Measurements from ENCODE around the gene WSCD1. TPM values are rescaled to one million over a fixed set of nuclear protein-coding genes. Genes with fewer than 3 reads are reported as not detected.

The WSCD1 gene
- total RNA-seq, 1 experiment from 2014 or later, result 0.45 TPM

DNA sequence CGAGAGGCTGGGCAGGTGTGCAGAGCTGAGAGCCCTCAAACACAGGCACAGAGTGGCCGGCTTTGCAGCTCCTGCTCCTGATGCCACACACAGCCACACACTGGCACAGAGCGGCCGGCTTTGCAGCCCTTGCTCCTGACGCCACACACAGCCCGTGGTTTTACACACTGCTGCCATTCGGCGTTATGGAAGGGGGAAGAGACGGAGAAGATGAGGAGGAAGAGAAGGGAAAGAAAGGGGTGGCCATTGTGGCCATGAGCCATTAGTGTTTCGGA is 26.8 kb downstream of the WSCD1 start:
- Mint-ChIP-seq H3K27me3 (ENCODE audit: unreplicated experiment) (peaks cover 88% of the 10 kb centered on the region), H3K4me3 (ENCODE audit: low read depth, unreplicated experiment) (no peak overlapping the region), H3K4me1 (ENCODE audit: low read depth, unreplicated experiment) (no peaks in the 10 kb centered on the region), H3K9me3 (ENCODE audit: low read depth, unreplicated experiment) (no peaks in the 10 kb centered on the region), H3K36me3 (ENCODE audit: insufficient read depth, unreplicated experiment) (no peaks in the 10 kb centered on the region), H3K27ac (ENCODE audit: unreplicated experiment) (no peak overlapping the region)
- no TSS peak for BruUV-seq (replicated peaks)
- intact Hi-C loops (cut with micrococcal nuclease; ENCODE audit: unreplicated experiment), result no loop called here
- TF ChIP-seq, protein P1, sequence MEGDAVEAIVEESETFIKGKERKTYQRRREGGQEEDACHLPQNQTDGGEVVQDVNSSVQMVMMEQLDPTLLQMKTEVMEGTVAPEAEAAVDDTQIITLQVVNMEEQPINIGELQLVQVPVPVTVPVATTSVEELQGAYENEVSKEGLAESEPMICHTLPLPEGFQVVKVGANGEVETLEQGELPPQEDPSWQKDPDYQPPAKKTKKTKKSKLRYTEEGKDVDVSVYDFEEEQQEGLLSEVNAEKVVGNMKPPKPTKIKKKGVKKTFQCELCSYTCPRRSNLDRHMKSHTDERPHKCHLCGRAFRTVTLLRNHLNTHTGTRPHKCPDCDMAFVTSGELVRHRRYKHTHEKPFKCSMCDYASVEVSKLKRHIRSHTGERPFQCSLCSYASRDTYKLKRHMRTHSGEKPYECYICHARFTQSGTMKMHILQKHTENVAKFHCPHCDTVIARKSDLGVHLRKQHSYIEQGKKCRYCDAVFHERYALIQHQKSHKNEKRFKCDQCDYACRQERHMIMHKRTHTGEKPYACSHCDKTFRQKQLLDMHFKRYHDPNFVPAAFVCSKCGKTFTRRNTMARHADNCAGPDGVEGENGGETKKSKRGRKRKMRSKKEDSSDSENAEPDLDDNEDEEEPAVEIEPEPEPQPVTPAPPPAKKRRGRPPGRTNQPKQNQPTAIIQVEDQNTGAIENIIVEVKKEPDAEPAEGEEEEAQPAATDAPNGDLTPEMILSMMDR (IDR thresholded peaks at IDR 0.05; ENCODE audit: unreplicated experiment), result no peak
- DNase-seq, result no peak
- CTCF ChIA-PET, result no interaction called here

- intact Hi-C loops (cut with micrococcal nuclease; ENCODE audit: unreplicated experiment), result no loop called here
- H3K27ac Mint-ChIP-seq (ENCODE audit: unreplicated experiment), result no peak overlapping the region
- H3K9me3 Mint-ChIP-seq (ENCODE audit: low read depth, unreplicated experiment), result no peaks in the 10 kb centered on the region
- CTCF ChIA-PET, result no interaction called here
- no peaks in the 10 kb centered on the region for H3K4me1 Mint-ChIP-seq (ENCODE audit: low read depth, unreplicated experiment)
- no peak overlapping the region for H3K4me3 Mint-ChIP-seq (ENCODE audit: low read depth, unreplicated experiment)
- TF ChIP-seq, protein P1 (IDR thresholded peaks at IDR 0.05; ENCODE audit: unreplicated experiment), result no peak
- no peak for DNase-seq
- BruUV-seq (replicated peaks), result no TSS peak
- no peaks in the 10 kb centered on the region for H3K36me3 Mint-ChIP-seq (ENCODE audit: insufficient read depth, unreplicated experiment)
- H3K27me3 Mint-ChIP-seq (ENCODE audit: unreplicated experiment), result peaks cover 92% of the 10 kb centered on the region
Measured at GRCh38 chr17:6098050-6098822, 28.1 kb downstream of the WSCD1 start.

DNA sequence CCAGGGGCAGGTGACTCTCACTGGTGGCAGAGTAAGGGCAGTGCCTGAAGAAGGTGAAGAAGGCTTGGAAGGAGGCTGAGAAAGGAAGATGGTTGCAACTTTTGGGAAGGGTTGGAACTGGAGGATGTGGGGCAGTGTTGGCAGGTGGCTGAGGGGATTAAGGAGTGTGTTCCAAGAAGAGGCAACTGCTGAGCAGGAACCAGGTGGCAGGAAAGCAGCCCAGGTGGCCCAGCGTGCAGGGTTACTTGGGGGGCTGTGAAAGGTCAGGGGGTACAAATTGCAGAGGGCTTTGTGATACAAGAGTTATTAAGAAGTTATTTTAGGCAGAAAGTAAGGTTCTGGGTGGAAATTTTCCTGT is 28.6 kb downstream of the WSCD1 start:
- H3K27ac Mint-ChIP-seq (ENCODE audit: unreplicated experiment), result no peak overlapping the region
- BruUV-seq (replicated peaks), result no TSS peak
- intact Hi-C loops (cut with micrococcal nuclease; ENCODE audit: unreplicated experiment), result no loop called here
- no peak overlapping the region for H3K4me3 Mint-ChIP-seq (ENCODE audit: low read depth, unreplicated experiment)
- DNase-seq, result no peak
- TF ChIP-seq, protein P1 (IDR thresholded peaks at IDR 0.05; ENCODE audit: unreplicated experiment), result no peak
- H3K4me1 Mint-ChIP-seq (ENCODE audit: low read depth, unreplicated experiment), result no peaks in the 10 kb centered on the region
- H3K36me3 Mint-ChIP-seq (ENCODE audit: insufficient read depth, unreplicated experiment), result no peaks in the 10 kb centered on the region
- H3K9me3 Mint-ChIP-seq (ENCODE audit: low read depth, unreplicated experiment), result no peaks in the 10 kb centered on the region
- CTCF ChIA-PET, result no interaction called here
- peaks cover 92% of the 10 kb centered on the region for H3K27me3 Mint-ChIP-seq (ENCODE audit: unreplicated experiment)

- TF ChIP-seq, protein P1 (IDR thresholded peaks at IDR 0.05; ENCODE audit: unreplicated experiment), result no peak
- Mint-ChIP-seq H3K4me1 (ENCODE audit: low read depth, unreplicated experiment) (no peaks in the 10 kb centered on the region), H3K9me3 (ENCODE audit: low read depth, unreplicated experiment) (no peaks in the 10 kb centered on the region), H3K27ac (ENCODE audit: unreplicated experiment) (no peak overlapping the region), H3K4me3 (ENCODE audit: low read depth, unreplicated experiment) (no peak overlapping the region), H3K27me3 (ENCODE audit: unreplicated experiment) (peaks cover 92% of the 10 kb centered on the region), H3K36me3 (ENCODE audit: insufficient read depth, unreplicated experiment) (no peaks in the 10 kb centered on the region)
- intact Hi-C loops (cut with micrococcal nuclease; ENCODE audit: unreplicated experiment), result no loop called here
- no peak for DNase-seq
- no TSS peak for BruUV-seq (replicated peaks)
- CTCF ChIA-PET, result no interaction called here
Measured at GRCh38 chr17:6099492-6099891, 29.3 kb downstream of the WSCD1 start.

Data from Calu3 (cell line).